Measurements from ENCODE around the gene HOXD3. TPM values are rescaled to one million over a fixed set of nuclear protein-coding genes. Genes with fewer than 3 reads are reported as not detected.

HOXD3 gene
- total RNA-seq, 1 experiment from 2014 or later = 5.0 TPM

DNA sequence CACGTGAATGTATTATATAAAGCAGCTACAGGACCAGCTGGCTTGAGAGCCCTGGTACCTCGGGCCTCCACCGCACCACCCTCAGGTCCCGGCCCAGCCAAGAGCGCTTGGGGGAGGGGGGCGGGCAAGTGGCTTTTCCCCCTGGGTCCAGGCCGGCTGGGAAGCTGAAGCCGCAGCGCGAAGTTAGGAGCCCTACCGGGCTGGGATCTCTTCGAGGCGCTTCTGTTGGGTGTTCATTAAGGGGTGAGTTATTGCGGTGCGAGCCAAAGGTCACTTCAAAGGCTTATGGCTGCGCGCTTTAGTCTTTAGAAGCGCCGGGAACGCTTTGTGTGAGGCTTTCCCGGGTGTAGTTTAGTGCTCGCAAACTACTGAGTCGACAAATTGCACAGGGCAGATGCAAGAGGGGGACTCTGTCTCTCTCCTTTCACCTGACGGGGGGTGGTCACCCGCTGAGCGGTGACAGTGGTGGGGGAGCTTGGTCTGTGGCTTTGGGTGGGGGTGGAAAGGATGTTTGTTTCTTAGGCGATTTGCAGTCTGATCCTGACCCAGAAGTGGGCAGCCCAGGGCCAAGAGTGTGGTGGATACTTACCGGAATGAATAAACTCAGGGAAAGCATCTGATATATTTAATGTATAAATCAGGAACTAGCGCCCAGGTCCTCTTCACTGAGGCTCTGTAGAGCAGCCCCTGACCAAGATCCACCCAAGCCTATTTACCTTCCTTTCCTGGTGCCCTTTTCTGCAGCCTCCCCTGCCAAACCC is 6.0 kb downstream of the HOXD3 start:
- no peak for DNase-seq (ENCODE audit: low read depth)

DNA sequence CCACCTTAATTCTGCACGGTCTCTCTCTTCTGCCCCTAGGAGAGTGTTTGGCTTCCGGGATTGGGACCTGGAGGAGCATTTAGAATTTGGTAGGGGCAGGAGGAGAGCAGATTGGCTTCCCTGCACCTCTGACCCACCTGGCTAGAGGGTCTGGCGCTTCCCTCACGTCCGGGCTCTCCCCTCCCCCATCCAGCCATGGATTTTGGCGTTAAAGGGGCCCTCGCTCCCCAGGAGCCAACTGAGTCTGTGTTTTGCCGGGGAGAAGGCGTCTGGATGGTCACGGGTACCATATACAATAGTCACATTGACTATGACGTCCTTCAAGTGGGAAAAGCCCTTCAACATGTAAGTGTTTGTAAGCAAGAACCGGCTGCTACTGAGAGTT is 6.6 kb downstream of the HOXD3 start:
- DNase-seq (ENCODE audit: low read depth) = no peak

DNA sequence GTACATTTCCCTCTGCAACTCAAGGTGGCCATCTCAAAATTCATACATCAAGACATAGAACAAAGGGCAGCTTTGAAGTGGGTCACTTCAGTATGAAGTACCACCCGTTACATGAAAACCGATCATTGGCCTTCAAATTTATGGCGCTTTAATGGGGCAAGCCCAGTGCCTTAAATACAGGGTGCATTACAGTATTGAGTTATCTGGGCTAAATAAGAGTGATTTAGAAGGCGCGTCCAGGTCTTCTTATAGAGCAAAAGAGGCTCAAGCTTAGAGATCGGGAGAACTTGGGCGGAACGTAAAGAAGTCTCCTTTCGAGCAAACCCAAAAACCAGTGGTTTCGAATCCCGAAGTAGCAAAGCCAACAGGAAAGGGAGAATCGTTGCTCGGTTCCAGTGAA is 7.1 kb downstream of the HOXD3 start:
- DNase-seq (ENCODE audit: low read depth) = no peak

DNA sequence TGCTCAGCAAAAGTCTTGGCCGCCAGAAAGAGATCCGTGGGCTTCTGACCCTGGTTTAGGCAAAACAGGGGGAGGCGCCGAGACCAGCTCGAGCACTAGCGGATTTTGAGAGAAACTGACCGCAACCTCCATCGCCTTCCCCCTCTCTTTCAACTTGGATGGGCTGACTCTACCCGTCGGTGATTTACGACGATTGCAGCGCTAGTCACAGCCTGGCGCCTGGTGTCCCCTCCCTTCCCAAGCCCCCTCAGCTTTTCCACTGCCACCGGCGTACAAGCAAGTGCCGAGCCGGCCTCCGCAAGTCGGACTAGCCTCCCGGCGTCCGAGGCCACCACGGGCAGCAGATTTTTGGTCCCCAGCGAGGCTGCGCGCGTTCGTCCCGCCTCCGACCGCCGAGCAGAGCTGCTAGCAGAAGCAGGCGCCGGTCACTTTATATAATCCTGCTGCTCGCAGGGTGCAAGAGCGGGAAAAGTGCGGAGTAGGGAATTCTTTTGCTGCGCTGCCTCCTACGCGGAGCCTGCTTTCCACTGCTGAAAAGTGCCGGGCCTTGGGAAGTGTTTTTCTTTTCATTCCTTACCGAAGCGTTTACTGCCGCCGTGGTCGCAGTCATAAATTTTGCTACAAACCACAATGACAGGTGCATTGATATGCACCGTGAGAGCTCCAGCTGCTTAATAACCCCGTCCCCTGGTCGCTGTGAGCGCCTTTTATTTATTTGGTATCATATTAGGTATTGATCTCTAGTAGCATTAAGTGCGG is 7.7 kb downstream of the HOXD3 start:
- DNase-seq (ENCODE audit: low read depth) = no peak

DNA sequence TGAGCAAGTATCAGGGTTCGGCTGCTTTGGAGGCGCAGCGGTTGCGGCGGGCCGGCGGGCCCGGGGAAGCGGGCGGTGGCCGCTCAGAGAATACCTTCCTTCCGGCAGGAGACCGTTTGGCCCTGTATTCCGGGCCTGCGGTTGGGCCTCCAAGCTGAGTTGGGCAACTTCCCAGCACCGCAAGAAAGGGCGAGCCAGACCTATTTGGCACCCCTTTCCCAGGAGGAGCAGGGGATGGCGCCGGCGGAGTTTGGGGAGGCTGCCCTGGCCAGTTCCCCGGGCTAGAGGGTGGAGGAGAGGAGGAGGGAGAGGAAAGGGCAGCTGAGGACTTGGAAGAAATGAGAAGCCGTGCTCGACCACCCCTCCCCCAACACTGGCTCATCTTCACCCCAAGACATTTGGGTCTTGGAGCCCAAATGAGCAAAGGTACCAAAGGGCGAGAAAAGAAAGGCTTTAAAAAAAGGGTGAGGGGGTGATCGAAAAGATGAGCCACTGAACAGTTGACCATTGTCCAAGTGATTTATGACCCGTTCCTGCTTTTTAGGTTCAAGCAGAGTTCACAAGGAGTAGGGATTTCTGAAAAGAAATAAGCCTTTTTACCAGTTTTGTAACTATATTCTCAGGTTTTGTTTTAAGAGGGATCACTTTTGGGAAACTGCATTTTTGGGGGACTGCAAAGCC is 8.4 kb downstream of the HOXD3 start:
- no peak for DNase-seq (ENCODE audit: low read depth)

DNA sequence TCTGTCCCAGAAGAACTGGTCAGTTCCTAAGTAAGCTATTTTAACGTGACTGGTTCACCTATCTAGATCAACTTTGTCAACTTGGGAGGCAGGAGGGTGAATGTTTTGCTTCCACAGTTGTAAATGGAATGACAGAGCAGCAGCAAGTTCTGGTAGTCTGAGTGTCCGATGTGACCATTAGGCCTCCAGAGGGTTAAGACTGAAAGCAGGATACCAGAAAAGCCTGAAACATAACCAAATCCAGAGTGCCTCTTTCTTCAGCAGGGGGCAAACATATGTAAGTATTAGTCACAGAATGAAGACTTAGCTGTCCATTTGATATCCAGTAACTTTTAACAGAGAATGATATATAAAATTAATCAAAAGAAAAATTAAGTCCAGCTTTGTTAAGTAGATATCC is 9.2 kb downstream of the HOXD3 start:
- no peak for DNase-seq (ENCODE audit: low read depth)

DNA sequence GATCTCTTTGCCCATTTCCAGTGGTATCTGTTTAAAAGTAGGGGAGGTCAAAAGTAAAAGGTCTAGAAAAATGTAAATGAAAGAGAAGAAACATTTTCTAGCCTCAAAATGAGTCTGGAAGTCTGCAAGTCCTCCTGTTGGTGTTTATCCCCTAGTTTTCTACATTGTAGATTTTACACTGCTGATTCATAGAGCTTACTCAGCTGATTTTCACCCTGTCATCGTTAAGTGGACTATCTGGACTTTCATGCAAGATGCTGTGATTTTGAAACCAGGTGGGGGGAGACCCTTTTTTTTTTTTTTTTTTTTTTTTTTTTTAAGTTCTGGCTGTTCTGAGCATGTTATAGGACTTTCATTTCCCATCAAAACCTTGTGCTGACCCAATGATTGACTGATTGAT is 10.3 kb downstream of the HOXD3 start:
- DNase-seq (ENCODE audit: low read depth) = no peak

DNA sequence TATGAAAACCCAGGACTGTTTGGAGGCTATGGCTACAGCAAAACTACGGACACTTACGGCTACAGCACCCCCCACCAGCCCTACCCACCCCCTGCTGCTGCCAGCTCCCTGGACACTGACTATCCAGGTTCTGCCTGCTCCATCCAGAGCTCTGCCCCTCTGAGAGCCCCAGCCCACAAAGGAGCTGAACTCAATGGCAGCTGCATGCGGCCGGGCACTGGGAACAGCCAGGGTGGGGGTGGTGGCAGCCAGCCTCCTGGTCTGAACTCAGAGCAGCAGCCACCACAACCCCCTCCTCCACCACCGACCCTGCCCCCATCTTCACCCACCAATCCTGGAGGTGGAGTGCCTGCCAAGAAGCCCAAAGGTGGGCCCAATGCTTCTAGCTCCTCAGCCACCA is 12.1 kb downstream of the HOXD3 start:
- no peak for DNase-seq (ENCODE audit: low read depth)

DNA sequence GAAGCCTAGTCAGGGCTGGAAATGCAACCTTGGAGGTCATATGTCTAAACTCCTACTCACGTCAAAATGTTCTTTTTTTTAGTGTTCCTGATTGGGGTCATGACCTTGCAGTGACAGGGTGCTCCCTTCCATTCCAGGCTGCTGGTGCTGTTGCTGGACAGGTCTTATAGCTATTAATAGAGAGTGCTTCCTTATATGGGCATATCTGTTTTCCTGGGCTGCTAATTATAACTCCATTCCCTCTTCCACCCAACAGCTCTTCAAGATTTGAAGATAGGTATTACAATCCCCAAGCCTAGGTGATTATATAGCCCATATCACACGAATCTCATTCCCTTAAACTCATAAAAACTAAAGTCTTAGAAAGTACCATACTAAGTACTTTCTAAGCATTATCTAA is 12.6 kb downstream of the HOXD3 start:
- DNase-seq (ENCODE audit: low read depth) = no peak

DNA sequence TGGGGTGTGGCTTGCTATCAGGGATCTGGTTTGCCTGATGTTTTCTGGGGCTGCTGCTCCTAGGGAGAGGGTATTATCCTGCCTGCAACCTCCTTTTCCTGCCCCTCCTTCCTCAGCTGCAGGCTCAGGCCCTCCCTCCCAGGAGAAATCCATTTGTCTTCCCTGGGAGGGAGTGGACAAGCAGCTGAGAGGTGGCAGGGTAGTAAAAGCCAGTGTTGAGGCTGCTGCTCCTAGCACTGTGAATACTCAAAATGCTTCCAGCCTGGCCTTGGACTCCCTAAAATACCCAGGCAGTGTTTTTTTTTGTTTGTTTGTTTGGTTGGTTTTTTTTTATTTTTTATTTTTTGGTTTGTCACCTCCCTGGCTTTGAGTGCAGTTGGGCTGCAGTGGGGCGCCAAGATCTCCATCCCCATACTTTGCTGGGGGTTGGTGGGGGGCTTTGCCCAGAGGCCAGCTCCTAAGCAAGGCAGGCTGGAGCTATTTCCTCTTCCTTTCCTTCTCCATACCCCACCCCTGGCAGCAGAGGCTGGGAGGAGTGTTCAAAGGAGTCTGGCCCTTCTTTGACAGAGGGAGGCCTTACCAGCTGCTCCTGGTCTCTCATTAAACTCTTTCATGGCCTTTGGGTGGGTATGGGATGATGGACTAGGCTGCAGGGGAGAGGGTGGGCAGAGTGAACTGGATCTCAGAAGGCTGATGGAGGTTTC is 13.6 kb downstream of the HOXD3 start:
- no peak for DNase-seq (ENCODE audit: low read depth)

DNA sequence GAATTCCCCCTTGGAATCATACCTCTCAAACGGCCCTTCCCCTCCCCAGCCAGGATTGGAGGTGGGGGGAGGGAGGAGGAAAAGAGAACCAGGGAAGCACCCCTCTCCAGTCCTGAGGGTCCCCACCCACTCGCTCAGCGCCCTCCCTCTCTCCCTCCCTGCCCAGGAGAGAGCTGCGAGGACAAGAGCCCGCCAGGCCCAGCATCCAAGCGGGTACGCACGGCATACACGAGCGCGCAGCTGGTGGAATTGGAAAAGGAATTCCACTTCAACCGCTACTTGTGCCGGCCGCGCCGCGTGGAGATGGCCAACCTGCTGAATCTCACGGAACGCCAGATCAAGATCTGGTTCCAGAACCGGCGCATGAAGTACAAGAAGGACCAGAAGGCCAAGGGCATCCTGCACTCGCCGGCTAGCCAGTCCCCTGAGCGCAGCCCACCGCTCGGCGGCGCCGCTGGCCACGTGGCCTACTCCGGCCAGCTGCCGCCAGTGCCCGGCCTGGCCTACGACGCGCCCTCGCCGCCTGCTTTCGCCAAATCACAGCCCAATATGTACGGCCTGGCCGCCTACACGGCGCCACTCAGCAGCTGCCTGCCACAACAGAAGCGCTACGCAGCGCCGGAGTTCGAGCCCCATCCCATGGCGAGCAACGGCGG is 14.4 kb downstream of the HOXD3 start:
- no peak for DNase-seq (ENCODE audit: low read depth)

DNA sequence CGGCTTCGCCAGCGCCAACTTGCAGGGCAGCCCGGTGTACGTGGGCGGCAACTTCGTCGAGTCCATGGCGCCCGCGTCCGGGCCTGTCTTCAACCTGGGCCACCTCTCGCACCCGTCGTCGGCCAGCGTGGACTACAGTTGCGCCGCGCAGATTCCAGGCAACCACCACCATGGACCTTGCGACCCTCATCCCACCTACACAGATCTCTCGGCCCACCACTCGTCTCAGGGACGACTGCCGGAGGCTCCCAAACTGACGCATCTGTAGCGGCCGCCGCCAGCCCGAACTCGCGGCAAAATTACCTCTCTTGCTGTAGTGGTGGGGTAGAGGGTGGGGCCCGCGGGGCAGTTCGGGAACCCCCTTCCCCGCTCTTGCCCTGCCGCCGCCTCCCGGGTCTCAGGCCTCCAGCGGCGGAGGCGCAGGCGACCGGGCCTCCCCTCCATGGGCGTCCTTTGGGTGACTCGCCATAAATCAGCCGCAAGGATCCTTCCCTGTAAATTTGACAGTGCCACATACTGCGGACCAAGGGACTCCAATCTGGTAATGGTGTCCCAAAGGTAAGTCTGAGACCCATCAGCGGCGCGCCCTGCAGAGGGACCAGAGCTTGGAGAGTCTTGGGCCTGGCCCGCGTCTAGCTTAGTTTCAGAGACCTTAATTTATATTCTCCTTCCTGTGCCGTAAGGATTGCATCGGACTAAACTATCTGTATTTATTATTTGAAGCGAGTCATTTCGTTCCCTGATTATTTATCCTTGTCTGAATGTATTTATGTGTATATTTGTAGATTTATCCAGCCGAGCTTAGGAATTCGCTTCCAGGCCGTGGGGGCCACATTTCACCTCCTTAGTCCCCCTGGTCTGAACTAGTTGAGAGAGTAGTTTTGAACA is 15.1 kb downstream of the HOXD3 start:
- no peak for DNase-seq (ENCODE audit: low read depth)

DNA sequence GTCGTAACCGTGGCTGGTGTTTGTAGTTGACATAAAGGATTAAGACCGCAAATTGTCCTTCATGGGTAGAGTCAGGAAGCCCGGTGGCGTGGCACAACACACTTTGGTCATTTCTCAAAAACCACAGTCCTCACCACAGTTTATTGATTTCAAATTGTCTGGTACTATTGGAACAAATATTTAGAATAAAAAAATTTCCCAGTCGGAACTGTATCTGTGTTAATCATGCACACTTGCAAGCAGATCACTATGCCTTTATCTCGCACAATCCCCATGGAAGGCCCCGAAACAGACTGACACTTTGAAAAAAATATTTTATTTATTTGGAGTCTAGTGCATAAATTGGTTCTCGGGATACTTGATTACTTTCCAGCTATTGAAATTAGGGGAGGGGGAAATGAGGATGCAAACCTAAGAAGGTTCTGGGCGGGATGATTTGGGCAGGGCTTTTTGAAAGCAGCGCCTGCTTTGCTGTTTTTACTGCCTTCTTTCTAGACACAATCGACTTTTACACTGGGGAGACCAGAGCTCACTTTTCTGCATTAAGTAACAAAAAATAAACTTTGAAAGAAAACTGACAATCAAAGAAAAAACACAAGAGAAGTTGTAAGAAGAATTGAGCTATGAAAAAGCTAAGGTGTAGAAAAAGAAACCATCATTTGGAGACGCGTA is 15.9 kb downstream of the HOXD3 start:
- DNase-seq (ENCODE audit: low read depth) = no peak

DNA sequence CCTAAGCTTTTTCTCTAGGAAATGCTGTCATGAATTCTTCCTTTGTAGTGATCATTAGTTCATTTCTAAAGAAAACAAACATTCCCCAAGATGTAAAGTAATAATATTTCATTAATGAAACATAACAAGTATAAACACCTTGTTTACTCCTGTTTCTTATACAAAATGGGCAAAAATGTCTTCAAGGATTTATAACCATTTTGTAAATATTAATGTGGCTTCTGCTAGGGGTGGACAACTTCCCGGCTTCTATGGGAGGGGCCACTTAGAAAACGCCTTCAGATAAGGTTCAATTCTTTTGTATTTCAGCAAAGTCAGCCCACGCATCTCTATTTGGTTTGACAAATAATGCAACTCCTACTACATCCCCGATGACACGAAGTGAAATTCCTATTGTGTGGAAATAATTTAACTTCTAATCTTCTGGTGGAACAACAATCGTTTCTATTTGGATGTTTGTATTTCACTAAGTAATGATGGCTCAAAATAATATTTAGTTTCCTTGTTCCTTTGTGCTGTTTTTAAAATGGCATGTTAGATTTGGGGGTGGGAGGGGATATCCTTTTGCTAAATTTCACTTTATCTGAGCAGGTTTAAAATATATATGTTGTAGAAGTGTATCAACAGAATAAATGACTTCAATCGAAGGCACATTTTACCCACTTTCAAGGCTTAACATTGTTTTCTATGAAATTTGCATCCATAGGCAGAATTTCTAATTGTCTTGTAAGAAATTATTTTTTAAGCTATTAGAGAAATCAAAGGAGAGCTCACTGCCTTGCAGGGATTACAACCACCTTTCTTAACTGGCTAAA is 16.7 kb downstream of the HOXD3 start:
- DNase-seq (ENCODE audit: low read depth) = no peak

DNA sequence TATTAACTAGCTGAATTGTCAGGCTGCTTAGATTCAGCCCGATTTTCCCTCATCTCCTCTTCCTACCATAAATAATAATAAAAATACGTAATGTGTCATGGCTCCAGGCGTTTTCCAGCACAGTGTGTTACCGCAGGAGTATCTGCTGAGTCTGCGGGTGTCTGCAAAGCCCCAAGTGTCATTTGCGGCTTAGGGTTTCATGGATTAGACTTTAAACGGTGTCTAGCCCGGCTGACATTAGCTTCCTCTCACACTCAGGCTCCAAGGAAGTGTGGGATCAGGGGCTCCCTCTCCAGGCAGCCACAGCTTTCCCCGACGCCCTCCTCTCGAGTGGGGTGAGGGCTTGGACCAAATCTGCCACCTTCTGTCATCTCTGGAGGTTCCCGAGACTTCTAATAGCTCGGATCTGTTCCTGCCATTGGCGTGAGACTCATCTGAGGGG is 17.3 kb downstream of the HOXD3 start:
- DNase-seq (ENCODE audit: low read depth) = no peak

DNA sequence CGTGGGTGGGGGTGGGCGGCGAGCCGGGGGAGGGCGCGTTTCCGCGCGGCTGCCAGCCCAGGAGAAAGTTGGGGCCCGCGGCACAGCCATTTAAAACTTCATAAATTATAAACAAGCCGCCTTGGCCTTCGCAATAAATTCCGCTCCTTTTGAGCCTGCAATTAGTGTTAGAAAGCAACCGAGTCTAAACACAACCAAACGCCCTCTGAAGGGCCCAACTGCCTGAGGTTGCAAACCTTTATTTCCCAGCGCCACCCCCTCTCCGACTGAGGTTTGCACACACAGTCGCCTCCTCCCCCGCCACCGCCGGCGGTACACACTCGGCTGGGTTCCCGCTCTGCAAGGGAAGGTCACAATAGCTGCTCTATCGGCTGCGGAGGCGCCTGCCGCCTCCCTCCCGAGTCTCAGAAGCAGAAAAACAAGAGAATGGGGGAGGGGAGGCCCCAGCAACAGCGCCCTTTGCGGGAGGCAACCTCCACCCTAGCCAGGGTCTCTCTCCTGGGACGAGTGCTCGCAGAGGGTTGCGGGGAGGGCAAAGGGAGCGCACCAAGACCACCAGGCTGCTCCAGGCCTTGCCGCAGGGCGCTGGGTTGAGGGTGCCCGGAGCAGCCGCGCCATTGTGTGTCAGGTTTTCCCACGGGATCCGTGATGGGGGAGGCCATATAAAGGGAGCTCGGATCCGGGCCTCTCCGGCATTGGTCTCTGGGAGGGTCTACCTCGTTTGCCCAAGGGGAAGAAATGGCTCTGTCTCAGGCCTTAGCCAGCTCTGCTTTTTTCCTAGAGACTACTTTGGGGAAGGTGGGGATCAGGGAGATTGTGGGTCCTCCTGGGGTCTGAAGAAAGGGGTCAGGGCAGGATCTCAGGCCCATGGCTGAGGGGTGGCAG is 18.0 kb downstream of the HOXD3 start:
- no peak for DNase-seq (ENCODE audit: low read depth)

DNA sequence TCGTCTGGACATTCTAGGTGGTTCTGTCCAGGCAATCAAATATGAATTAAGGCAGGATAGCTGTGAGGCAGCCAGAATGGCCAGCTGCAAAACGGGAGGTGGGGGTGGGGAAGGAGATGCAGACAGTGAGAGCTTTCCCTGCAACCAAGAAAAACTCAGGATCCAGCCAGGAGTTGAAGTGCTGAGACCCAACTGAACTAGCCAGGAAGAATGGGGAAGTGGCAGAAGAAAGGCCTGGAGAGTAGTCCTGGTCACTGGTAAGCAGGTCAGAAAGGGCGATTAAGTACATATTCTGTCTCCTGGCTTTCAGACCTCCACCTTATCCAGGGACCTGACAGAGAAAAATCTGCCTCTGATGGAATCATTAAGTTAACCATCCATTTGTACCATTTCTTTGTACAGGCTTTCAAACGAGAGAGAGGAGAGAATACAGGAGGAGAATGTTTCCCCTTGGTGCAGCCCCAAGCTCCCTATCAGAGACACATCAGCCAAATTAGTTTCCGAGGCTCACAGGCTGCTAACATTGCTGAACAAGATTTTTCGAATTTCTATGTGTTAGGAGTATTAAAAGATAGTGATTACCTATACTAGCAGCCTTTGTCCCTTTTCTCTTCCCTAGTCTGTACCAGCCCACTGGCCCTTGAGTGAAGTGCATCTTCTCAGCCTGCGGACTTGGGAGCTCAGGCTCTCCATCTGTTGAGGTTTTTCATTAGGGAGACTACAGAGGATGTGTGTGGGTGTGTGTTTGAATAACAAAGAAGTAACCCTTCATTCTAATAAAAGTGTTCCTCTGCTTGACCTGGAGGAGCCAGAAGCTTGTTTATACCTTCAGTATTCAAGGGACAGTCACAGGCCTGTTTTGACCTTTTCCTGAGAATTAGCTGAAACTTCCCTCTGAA is 18.9 kb downstream of the HOXD3 start:
- no peak for DNase-seq (ENCODE audit: low read depth)
